ENCODE results near the gene LASP1.
A peak's percentile ranks its signal among the peaks of the same experiment; 100 is the strongest.

The LASP1 gene

GRCh38 chr17:38885728-38886642 is 16.1 kb downstream of the LASP1 start:
- DNase-seq (ENCODE audit: low read depth in 3 of 3): no peak

- DNase-seq (ENCODE audit: low read depth in 3 of 3): no peak
These were observed 16.8 kb downstream of the LASP1 start for GRCh38 chr17:38886643-38887010.

GRCh38 chr17:38888842-38889241 is 19.0 kb downstream of the LASP1 start:
- DNase-seq (ENCODE audit: low read depth in 3 of 3): no peak

- DNase-seq (ENCODE audit: low read depth in 3 of 3): no peak
These were observed 20.0 kb downstream of the LASP1 start for GRCh38 chr17:38889745-38890409.

DNA sequence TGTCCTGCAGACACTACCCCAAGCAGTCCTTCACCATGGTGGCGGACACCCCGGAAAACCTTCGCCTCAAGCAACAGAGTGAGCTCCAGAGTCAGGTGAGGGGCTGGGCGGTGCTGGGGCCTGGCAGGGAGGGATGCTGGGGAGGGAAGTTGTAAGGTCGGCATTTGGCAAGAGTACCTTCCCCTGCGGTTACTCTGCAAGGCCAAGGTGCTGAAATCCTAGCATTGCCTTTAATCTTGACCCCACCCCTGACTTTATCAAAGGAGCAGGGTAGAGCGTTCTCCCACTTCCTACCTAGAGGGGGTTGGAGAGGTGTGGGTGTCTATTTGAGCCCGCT is 20.5 kb downstream of the LASP1 start:
- no peak for DNase-seq (ENCODE audit: low read depth in 3 of 3)

DNA sequence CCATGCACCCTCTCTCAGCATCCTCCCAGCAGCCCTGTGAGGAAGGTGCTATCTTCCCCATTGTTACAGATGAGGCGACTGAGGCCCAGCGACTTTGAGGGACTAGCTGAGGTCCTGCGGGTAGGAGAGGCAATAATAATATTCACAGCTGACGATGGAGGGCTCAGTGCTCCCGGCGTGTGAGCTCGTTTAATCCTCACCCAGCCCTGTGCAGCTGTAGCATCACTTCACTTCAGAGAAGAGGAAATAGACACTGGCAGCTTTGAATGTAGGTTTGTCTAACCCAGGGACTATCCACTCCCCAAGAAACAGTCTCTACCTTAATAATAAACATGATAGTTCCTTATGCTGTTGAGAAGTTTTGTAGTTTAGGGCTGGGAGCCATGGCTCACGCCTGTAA is 21.6 kb downstream of the LASP1 start:
- no peak for DNase-seq (ENCODE audit: low read depth in 3 of 3)

- no peak for DNase-seq (ENCODE audit: low read depth in 3 of 3)
These were observed 22.2 kb downstream of the LASP1 start for GRCh38 chr17:38892083-38892482.

- DNase-seq (ENCODE audit: low read depth in 3 of 3): no peak
These were observed 22.8 kb downstream of the LASP1 start for GRCh38 chr17:38892620-38893019.

GRCh38 chr17:38893113-38893512 is 23.3 kb downstream of the LASP1 start:
- DNase-seq (ENCODE audit: low read depth in 3 of 3): no peak

DNA sequence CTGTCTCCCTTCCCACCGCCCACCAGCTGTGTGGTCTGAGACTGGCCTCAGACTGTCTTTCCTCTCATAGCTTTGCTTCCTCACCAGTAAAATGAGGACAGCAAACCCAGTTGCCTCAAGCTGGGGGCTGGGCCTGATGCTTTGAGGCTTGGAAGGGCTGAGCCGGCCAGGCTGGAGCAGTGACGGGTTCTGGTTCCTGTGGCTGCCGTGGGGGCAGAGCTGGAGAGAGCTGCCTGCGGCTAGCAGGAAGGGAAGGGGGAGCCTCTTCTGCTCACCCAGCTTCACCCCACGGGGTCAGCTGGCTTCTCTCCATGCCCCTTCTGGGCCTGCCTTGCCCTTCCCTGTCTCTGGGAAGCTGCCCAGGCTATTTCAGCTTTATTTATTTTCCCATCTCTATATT is 23.7 kb downstream of the LASP1 start:
- DNase-seq (ENCODE audit: low read depth in 3 of 3): no peak

DNA sequence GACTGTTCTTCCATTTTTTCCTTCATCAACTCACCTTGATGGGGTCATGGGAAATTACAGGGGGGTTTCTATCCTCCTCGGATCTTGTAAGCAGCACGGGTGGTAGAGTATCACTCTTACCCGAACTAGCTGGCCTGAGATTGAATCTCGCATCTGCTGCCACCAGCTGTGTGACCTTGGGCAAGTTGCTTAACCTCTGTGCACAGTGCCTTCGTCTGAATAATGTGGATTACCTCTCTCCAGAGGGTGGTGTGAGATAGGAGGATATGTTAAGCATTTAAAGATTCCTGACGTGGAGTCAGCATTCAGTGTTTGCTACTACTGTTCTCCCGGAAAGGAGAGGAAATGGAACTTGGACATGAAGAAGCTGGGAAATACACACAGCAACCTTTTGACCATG is 24.4 kb downstream of the LASP1 start:
- no peak for DNase-seq (ENCODE audit: low read depth in 3 of 3)

GRCh38 chr17:38896346-38896954 is 26.6 kb downstream of the LASP1 start:
- DNase-seq (ENCODE audit: low read depth in 3 of 3): no peak

DNA sequence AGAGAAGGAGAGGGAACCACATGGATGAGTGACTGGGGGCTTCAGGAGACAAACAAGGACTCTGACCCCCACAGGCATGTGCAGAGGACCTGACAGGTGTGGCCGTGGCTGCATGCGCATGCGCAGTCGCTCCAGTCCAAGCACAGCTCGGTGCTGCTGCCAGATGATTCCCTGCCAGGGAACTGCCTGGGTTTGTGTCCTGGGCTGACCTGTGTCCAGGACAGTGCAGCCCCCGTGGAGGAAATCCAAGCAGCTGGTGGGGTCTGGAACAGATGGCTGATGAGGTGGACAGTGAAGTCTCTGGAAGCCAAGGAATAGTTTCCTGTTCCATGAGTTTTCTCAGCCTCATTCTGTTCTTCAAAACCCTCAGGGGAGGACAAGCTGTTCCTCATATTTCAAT is 27.3 kb downstream of the LASP1 start:
- no peak for DNase-seq (ENCODE audit: low read depth in 3 of 3)

DNA sequence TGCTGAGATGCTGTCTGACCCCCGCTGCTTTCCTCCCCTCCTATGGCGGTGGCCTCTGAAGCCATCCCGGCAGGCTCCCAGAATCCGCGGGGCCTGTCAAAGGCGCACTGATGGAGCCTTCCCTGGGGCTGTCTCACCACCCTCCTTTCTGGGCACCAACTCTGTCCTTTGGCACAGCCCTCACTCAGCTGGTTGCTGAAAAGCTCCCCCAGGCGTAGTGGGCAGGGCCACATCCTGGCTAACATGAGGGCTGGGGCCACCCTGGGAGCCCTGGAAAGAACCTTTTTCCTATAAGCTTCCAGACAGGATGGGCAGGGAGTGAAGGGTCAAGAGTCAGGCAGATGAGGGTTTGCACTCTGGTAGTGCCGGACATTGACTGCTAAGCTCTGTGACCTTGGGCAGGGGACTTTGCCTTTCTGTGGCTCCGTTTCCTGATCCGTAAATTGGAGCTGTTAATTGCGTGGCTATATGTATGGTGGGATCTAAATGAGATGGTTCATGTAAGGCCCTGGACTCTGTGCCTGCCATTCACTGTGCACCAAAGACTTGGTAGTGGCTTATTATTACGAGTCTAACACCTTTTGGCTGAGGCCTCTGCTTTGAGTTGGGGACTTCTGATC is 27.9 kb downstream of the LASP1 start:
- DNase-seq (ENCODE audit: low read depth in 3 of 3): no peak

DNA sequence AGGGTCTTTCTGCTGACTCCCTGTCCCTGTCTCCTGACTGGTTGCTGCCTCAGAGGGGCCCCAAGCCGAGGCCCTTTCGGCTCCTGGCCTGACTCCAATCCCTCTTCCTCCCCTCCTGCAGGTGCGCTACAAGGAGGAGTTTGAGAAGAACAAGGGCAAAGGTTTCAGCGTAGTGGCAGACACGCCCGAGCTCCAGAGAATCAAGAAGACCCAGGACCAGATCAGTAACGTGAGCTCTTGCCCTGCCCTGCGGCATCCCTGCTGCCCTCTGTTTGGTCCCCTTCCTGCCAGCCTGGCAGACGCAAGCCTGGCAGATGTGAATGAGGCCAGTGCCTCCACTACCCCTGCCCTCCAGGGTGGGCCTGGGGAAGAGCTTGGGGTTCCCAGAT is 28.4 kb downstream of the LASP1 start:
- DNase-seq (ENCODE audit: low read depth in 3 of 3): no peak

DNA sequence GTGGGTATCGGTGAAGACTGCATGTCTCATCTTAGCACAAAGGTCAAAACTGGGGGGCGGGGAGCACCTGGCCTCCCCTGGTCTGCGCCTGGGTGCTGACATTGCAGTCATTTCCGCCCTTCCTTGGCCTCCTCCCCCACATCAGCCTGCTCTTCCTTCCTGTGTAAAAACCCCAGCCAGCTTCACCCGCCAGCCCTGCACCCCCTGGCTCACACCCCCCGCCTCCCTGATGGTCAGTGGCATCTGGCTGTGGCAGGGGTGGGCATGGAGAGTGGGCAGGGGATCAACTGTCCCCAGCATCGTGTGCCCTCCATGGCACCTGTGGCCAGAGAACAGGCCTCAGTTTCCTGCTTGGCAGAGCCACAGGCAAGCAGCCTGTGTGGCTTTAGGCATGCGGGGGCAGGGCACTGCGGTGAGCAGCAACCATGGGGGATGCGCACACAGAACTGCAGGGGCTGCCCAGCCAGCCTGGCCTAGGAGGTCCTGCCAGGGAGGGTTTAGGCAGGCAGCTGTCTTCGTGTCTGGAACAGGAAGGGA is 29.0 kb downstream of the LASP1 start:
- DNase-seq (ENCODE audit: low read depth in 3 of 3): peak; percentile 72 to 84 (median 84)

- DNase-seq (ENCODE audit: low read depth in 3 of 3): no peak
These were observed 29.6 kb downstream of the LASP1 start for GRCh38 chr17:38899421-38899820.

- peak in 1 of 3 donors; percentile 6 for DNase-seq (ENCODE audit: low read depth in 3 of 3)
These were observed 31.3 kb downstream of the LASP1 start for GRCh38 chr17:38900978-38901656.

DNA sequence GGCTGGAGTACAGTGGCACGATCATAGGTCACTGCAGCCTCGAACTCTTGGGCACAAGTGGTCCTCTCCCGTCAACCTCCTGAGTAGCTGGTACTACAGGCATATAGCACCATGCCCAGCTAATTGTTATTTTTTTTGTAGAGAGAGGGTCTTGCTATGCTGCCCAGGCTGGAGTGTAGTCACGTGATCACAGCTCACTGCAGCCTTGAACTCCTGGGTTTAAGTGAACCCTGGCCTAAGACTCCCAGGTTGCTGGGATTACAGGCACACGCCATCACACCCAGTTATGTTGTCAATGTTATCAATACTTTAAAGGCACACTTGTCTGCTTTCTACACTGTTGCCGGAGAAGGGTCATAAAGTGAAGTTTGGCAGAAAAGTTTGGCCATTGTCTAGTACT is 33.5 kb downstream of the LASP1 start:
- no peak for DNase-seq (ENCODE audit: low read depth in 3 of 3)

DNA sequence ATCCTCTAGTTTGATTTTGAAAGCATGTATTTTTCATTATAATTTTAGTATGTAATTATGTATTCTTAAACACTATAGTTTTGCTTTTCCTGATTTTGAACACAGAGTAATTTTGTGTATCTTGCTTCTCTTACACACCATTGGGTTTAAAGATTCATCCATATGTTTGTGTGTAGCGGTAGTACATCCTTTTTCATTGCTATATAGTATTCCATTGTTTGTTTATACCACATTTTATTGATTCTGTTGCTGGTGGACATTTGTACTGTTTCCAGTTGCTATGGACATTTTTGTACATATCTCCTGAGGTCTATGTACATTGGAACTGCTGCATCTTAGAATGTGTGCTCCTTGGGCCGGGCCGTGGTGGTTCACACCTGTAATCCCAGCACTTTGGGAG is 35.0 kb downstream of the LASP1 start:
- DNase-seq (ENCODE audit: low read depth in 3 of 3): no peak

- DNase-seq (ENCODE audit: low read depth in 3 of 3): no peak
These were observed 35.5 kb downstream of the LASP1 start for GRCh38 chr17:38905375-38905774.
